ENCODE data around the gene PCSK5. TPM values are rescaled to one million over a fixed set of nuclear protein-coding genes. Genes with fewer than 3 reads are reported as not detected.

Gene PCSK5
- total RNA-seq, 1 experiment from 2014 or later: 6.9 TPM

GRCh38 chr9:76354221-76354620 lies 463.7 kb downstream of the PCSK5 start:
- ChIA-PET CTCF (no interaction called here), POLR2A (no interaction called here)
- TF ChIP-seq ZBTB33 (IDR thresholded peaks at IDR 0.05; ENCODE audit: extremely low read depth, insufficient replicate concordance, low read length) (no peak), EZH2phosphoT487 (IDR thresholded peaks at IDR 0.05; ENCODE audit: borderline replicate concordance) (no peak)

GRCh38 chr9:76355886-76356285 lies 465.4 kb downstream of the PCSK5 start:
- H2AFZ ChIP-seq (ENCODE audit: low read depth, low read length, poor library complexity, severe bottlenecking): no peak overlapping the region
- no peaks in the 10 kb centered on the region for H3K36me3 ChIP-seq (ENCODE audit: control insufficient read depth in 1 of 2, insufficient read depth in 2 of 2, low read length in 2 of 2)
- H3K4me3 ChIP-seq (replicated peaks in 1 of 2; ENCODE audit: low read depth in 1 of 2, low read length in 2 of 2): no peak overlapping the region
- no peaks in the 10 kb centered on the region for H3K4me1 ChIP-seq (ENCODE audit: control insufficient read depth in 1 of 2, insufficient read depth in 2 of 2, low read length in 2 of 2)
- H3K9me2 ChIP-seq (ENCODE audit: insufficient read depth): no peaks in the 10 kb centered on the region
- RAD21 ChIA-PET (ENCODE audit: low non-redundant PET in 1 of 2, low total read pairs in 2 of 2, uncharacterized antibody in 2 of 2, unreplicated experiment in 2 of 2): interaction anchor here in 1 of 2 experiments (0.6 kb wide), 1 partner anchor 12 kb away, joined by 3 read pairs; no protein-coding TSS in a partner anchor
- intact Hi-C loops (cut with micrococcal nuclease): no loop called here
- no peak overlapping the region for H3K27ac ChIP-seq (ENCODE audit: low read depth, low read length)
- H3K9me3 ChIP-seq (ENCODE audit: control insufficient read depth in 1 of 2, insufficient read depth in 1 of 2, low read depth in 1 of 2, low read length in 2 of 2): no peaks in the 10 kb centered on the region
- ATAC-seq (no peak), DNase-seq (ENCODE audit: low read depth, low spot score) (no peak)
- H4K20me1 ChIP-seq (ENCODE audit: insufficient read depth): no peaks in the 10 kb centered on the region
- H3K27me3 ChIP-seq (ENCODE audit: insufficient read depth, low read length): no peaks in the 10 kb centered on the region
- no peak for TF ChIP-seq CEBPB (IDR thresholded peaks at IDR 0.05; ENCODE audit: low read depth)
- TF ChIP-seq YY1 (IDR thresholded peaks at IDR 0.05; ENCODE audit: extremely low read depth, insufficient replicate concordance, low read depth, low read length): no peak
- no peak for TF ChIP-seq JUND (IDR thresholded peaks at IDR 0.05)
- BruUV-seq (replicated peaks): no TSS peak
- POLR2A ChIA-PET: no interaction called here
- no peak overlapping the region for H3K4me2 ChIP-seq (ENCODE audit: low read length)
- no peak overlapping the region for H3K9ac ChIP-seq (ENCODE audit: low read length)
- CTCF ChIA-PET: no interaction called here
- no peaks in the 10 kb centered on the region for H3K79me2 ChIP-seq (ENCODE audit: insufficient read depth, low read length)

More at GRCh38 chr9:76354221-76354620, 463.7 kb downstream of the PCSK5 start:
- ATAC-seq: no peak
- BruUV-seq (replicated peaks): no TSS peak
- intact Hi-C loops (cut with micrococcal nuclease): no loop called here
- Histone ChIP-seq H3K27ac (ENCODE audit: low read depth, low read length) (no peak overlapping the region), H3K9ac (ENCODE audit: low read length) (no peak overlapping the region), H4K20me1 (ENCODE audit: insufficient read depth) (no peaks in the 10 kb centered on the region), H3K4me2 (ENCODE audit: low read length) (no peak overlapping the region), H3K9me2 (ENCODE audit: insufficient read depth) (no peaks in the 10 kb centered on the region), H3K27me3 (ENCODE audit: insufficient read depth, low read length) (no peaks in the 10 kb centered on the region), H3K4me1 (ENCODE audit: control insufficient read depth in 1 of 2, insufficient read depth in 2 of 2, low read length in 2 of 2) (no peaks in the 10 kb centered on the region), H3K4me3 (replicated peaks in 1 of 2; ENCODE audit: low read depth in 1 of 2, low read length in 2 of 2) (no peak overlapping the region), H2AFZ (ENCODE audit: low read depth, low read length, poor library complexity, severe bottlenecking) (no peak overlapping the region), H3K79me2 (ENCODE audit: insufficient read depth, low read length) (no peaks in the 10 kb centered on the region), H3K36me3 (ENCODE audit: control insufficient read depth in 1 of 2, insufficient read depth in 2 of 2, low read length in 2 of 2) (no peaks in the 10 kb centered on the region), H3K9me3 (ENCODE audit: control insufficient read depth in 1 of 2, insufficient read depth in 1 of 2, low read depth in 1 of 2, low read length in 2 of 2) (no peaks in the 10 kb centered on the region)
- RAD21 ChIA-PET (ENCODE audit: low non-redundant PET in 1 of 2, low total read pairs in 2 of 2, uncharacterized antibody in 2 of 2, unreplicated experiment in 2 of 2): no interaction called here
- no peak for DNase-seq (ENCODE audit: low read depth, low spot score)
